ENCODE results near the gene XRCC1.

XRCC1 gene

DNA sequence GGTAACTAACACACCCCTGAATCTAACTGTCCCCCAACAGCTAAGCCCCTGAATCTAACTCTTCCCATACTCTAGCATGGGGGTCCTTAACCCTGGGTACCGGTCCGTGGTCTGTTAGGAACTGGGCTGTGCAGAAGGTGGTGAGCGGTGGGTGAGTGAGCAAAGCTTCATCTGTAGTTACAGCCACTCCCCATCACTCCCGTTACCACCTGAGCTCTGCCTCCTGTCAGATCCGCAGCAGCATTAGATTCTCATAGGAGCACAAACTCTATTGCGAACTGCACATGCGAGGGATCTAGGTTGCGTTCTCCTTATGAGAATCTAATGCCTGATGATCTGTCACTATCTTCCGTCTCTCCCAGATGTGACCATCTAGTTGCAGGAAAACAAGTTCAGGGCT is 64.6 kb downstream of the XRCC1 start:
- no peak for DNase-seq

DNA sequence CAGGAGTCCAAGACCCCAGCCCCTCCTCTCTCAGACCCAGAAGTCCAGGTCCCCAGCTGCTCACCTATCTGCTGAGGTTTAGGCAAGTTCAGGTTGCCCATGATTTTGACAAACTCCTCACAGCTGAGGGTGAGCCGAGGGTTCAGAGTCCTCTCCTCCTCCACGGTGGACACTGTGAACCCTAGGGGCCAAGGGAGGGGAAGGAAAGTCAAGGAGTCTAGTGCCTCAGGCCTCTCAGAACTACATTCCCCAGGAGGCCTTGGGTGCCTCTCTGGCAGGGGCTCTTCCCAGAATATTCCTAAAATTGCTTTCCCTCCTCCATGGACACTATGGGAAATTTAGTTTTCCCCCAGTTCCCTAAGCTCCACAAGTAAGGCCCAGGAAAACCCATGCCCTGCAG is 67.4 kb downstream of the XRCC1 start:
- no peak for DNase-seq

DNA sequence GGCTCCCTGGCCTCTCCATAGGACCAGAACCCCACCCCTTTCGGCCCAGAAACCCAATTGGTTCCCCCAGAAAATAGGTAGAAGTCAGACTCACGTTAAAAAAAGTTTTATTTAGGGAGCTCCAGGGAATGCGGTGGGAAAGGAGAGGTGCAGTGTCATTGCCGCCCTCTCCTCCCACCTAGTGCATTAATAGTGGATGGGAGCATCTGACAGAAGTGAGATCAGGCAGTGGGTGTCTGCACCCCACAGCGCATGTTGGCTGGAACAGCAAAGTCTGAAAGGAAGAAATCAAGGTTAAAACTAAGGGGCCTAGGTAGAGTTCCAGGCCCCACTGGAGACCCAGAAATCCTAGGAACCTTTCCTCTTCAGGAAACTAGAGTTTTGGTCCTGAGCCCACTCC is 68.7 kb downstream of the XRCC1 start:
- DNase-seq = no peak

DNA sequence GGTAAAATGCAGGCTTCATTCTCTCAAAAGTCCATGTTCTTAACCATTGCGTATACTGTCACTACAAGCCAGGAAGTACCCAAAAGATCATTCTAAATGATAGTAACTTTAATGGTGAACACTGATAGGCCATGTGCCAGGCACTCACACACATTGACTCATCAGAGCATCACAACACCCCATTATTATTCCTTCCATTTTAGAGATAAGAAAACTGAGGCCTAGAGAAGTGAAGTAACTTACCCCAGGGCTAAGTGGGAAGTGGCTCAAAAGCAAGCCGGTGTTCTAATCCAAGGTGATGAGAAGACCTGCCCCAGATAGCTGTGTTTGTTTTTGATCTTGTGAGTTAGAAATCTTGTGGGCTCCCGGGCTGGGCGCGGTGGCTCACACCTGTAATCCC is 69.4 kb downstream of the XRCC1 start:
- DNase-seq = no peak

- no peak for DNase-seq
Measured at GRCh38 chr19:43505186-43505456, 70.2 kb downstream of the XRCC1 start.

- no peak for DNase-seq
Measured at GRCh38 chr19:43504426-43505185, 70.7 kb downstream of the XRCC1 start, which contains the start of gene PHLDB3. PHLDB3 (minus strand) TSS chr19:43504746; CDS start chr19:43504118, 628 bp downstream.

GRCh38 chr19:43503501-43504425 is 71.6 kb downstream of the XRCC1 start:
- DNase-seq = no peak

GRCh38 chr19:43502419-43502976 is 72.8 kb downstream of the XRCC1 start:
- no peak for DNase-seq

DNA sequence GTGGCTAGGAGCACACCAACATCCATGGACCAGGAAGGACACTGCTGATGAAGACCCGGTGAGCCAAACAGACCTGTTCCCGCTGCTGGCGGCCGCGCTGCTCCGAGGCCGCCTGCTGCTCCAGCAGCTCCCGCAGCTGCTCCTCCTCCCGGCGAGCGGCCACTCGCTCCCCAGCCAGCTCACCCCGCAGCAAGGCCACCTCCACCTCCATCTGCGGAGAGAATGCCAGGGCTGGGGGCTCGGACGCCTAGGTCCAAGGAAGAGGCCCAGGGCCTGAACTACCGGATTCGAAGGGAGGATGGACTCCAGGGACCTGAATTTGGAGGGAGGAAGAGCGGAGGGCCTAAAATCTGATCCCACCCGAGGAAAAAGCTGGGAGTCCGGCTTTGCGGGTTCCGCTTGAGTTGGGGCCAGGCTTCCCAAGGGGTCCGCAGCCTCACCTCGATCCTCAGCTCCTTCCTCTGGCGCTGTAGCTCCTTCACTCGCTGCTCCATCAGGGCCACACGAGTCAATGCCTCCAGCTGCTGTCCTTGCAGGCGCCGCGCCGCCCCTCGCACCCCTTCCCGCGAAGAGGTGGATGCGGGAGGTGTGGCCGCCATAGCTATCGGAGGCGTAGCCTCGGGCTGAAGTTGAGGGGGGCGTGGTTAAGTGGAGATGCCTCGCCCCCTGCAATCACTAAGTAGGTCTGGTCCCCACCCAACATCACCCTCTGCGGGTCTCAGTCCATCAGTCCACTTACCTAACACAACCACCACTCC is 73.5 kb downstream of the XRCC1 start:
- no peak for DNase-seq

DNA sequence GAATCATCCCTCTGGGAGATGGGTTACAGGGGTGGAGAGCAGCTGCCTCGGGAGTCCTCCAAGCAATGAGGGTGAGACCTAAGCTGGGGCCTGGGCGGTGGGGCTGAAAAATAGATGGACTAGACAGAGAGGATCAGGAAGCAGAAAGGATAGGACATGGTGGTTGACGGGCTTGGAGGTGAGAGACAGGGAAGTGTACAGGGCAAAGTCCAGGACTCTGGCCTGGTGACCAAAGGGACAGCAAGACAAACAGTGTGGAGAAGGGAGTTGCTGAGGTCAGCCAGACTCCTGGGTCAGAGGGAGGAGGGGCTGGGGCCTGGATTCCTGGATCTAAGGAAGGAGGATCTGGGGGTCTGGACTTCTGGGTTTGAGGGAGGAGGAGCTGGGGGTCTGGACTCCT is 76.3 kb downstream of the XRCC1 start:
- no peak for DNase-seq

DNA sequence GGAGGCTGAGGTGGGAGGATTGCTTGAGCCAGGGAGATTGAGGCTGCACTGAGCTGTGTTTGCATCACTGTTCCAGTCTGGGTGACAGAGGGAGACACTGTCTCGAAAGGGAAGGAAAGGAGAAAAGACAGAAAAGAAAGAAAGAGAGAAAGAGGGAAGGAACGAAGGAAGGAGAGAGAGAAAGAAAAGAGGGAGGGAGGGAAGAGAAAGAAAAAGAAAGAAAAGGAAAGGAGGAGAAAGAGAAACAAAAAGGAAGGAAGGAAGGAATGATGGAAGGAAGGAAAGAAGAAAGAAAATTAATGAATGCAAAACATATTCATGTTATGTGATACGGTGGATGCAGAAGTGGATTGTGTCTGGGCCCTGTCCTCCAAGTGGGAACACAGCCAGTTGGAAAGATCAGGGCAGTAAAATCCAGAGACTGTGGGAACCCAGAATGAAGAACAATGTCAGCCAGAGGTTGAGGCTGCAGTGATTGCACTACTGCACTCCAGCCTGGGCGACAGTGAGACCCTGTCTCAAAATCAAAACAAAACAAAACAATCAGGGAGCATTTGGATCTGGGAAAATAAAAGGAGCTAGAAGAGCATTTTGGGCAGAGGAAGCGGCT is 77.0 kb downstream of the XRCC1 start:
- no peak for DNase-seq

DNA sequence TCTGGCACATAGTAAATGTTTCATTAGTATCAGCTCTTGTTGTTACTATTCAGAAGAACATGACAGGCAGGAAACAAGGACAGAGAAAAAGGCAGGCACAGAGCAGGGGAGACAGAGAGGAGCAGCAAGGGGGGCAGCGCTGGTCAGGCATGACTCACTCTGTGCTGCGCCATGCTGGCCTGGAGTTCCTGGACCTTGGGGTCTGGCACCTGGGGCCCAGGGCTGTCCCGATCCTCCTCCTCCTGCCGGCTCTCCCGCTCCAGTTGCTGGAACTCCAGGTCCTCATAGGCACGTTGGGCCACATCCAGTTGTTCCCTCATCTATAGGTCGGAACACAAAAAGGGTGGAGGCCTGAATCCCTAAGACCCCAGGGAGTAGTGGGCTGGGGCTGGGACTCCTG is 78.4 kb downstream of the XRCC1 start:
- no peak for DNase-seq

DNA sequence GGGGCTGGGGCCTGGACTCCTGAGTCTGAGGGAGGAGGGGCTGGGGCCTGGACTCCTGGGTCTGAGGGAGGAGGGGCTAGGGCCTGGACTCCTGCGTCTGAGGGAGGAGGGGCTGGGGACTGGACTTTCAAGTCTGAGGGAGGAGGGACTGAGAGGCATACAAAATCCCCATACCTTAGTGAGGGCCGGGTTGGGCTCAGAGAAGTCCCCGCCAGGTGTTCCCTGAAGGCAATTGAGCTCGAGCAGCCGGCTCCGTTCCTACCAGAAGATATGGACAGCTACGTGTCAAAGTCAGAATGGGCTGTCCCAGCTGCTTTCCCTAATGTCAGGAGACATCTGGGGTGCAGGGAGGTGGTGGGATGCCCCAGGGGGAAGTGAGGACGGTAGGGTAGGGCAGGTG is 80.2 kb downstream of the XRCC1 start:
- no peak for DNase-seq
